NOMO-1 treated with DMSO at 0.1 percent for 48 hours (cell line): ENCODE results near the gene GLUL.

Source experiments
- DNase-seq: peaks from one replicate; lab custom pipeline; 2025; ENCODE audit not compliant: unreplicated experiment; lab: John Stamatoyannopoulos, UW

GLUL gene

DNA sequence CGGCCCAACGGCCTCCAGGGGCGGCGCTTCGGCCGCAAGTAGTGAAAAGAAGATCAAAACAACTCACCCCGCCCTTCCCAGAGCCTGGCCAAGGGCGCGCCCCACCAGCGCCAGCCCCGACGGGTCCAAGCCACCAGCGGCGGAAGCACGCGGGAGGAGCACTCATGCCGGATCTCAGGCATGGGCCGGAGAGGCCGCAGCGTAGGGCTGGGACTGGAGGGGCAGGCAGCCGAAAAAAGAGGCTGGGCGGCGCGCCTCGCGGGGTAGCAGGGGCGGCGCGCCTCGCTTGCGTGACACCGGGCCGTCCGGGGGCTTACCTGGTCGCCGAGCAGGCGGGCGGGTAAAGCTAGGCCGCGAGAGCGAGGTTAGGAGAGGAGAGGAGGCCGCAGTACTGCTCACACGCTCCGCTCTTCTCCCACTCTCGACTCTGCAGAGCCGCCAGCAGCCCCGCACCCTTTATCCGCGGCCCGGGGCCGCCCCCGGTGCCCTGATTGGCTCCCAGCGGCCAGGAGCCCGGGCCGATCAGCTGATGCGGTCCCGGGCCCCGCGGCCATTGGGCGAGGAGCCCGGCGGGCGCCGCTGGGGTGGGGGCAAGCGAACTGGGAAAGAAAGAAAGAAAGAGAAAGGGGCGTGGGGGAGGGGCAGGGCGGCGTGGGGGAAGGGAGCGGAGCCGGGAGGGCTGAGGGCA lies at the start of gene GLUL:
TSS of gene GLUL (minus strand) at position 429 of the 688 bp plus-strand sequence. CDS start 3,053 bp downstream, outside the sequence.
- peak; percentile 77 for DNase-seq

- DNase-seq: no peak
Observed at GRCh38 chr1:182438326-182438725, 46.7 kb upstream of the GLUL start.

- no peak for DNase-seq
Observed at GRCh38 chr1:182433580-182433979, 42.0 kb upstream of the GLUL start.

DNA sequence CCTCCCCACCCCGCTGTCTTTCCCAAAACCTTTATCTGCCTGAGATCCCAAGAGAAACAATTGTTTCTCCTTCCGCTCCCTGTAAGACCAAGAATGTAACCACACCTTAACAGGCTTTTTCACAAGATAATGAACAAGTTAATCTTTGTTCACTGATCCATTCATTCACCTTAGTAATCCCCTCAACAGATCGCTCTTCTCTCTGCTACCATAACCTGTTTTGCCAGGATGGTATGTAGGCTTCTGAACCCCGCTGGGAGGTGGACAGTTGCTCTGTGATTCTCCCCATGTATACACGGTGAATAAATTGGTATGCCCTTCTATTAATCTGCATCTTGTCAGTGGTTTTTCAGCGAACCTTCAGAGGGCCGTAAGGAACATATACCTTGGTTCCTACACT lies 39.7 kb upstream of the GLUL start:
- DNase-seq: no peak

- DNase-seq: peak; percentile 85
Observed at GRCh38 chr1:182430263-182431068, 38.9 kb upstream of the GLUL start.

- no peak for DNase-seq
Observed at GRCh38 chr1:182428043-182428442, 36.5 kb upstream of the GLUL start.

DNA sequence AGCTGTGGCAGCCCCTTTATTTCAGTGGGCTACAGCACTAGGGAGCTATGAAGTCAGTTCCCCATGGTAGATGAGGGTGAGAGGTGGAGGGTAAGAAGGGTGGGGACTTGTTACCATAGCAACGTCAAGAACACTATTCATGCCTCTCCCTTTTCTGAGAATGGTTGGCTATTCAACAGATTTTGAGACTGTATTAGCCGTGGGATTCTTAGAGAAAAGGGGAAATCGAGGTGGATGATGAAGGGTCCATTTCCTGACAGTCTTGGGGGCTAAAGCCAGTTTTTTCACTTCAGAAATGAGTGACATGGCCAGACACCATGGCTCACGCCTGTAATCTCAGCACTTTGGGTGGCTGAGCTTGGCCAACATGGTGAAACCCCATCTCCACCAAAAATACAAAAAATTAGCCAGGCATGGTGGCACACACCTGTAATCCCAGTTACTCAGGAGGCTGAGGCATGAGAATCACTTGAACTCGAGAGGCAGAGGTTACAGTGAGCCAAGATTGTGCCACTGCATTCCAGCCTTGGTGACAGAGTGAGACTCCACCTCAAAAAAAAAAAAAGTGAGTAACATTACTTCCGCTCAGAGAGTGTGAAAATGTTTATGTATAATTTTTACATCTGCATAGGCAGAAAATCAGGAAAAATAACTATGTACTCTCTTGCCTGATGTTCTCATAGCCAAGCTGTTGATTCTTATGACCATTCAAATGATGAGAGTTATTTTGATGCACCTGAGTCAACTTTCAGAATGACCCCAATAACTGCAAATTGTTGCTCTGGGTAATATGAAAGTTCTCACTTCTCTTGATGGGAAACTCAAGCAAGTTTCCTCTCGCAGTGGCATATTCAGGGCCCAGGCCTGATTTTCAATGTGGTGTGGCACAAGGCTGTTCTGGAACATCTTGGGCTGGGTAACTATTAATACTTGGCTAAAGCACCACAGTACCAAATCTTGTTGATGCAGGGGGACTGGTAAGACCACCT lies 35.1 kb upstream of the GLUL start:
- DNase-seq: no peak

- DNase-seq: no peak
Observed at GRCh38 chr1:182415789-182416188, 24.2 kb upstream of the GLUL start.

DNA sequence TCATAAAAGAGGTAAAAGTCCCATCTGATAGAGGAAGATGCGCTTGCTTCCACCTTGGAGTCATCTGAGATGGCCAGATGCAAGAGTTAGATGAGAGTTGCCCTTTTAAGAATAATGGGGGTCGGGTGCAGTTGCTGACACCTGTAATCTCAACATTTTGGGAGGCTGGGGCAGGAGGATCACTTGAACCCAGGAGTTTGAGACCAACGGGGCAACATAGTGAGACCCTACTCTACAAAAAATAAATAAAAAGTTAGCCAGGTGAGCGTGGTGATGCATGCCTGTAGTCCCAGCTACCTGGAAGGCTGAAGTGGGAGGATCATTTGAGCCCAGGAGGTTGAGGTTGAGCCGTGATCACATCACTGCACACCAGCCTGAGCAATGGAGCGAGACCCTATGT lies 22.4 kb upstream of the GLUL start:
- no peak for DNase-seq

- no peak for DNase-seq
Observed at GRCh38 chr1:182413486-182413885, 21.9 kb upstream of the GLUL start.

DNA sequence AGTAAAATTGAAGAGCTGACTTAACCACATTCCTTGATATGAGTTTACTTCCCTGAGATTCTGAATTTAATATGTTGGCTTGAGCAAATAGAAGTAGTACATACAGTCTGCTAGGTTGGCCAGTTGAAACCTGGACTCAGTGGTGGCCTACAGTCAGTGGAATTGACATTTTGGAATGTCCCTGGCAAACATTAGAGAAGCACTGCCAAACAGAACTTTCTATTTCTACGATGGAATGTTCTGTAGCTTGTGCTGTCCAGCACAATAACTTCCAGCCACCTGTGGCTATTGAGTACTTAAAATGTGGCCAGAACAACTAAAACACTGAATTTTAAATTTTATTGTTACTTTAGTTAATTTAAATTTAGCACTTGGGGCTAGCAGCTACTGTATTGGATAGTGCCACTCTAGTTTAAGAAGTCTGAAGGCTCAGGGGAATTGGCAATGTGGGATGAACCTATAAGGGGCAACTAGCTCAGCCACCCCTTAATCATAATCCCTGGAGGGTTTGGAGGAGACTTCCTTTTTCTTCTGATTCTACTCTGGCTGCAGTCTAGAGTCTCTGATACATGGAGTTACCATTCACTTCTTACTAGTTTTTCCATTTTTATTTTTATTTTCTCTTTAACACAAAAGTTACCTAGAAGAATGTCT lies 19.2 kb upstream of the GLUL start:
- no peak for DNase-seq

GRCh38 chr1:182410138-182410537 lies 18.5 kb upstream of the GLUL start:
- no peak for DNase-seq

GRCh38 chr1:182408435-182409075 lies 17.0 kb upstream of the GLUL start:
- DNase-seq: no peak

DNA sequence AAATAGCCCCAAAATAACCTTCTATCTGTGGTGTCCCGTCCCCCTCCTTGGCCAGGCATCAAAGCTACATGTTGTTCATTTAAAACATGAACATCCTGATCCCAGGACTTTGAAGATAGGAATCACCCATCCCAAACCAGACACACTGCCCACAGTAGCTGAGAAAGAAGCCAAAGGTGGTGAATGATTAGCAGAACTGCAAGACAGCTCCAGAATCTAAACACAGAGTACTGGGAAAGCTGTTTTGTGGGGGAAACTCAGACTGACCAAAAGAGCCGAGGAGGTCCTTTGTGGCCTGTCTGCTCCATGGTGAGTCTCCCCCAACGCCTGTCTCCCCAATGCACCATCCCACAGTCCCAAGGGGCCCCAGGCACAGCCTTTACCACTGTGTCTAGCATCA lies 16.1 kb upstream of the GLUL start:
- DNase-seq: no peak

GRCh38 chr1:182406012-182406411 lies 14.4 kb upstream of the GLUL start:
- DNase-seq: no peak

- DNase-seq: no peak
Observed at GRCh38 chr1:182405578-182405977, 14.0 kb upstream of the GLUL start.

GRCh38 chr1:182404781-182405180 lies 13.2 kb upstream of the GLUL start:
- no peak for DNase-seq

DNA sequence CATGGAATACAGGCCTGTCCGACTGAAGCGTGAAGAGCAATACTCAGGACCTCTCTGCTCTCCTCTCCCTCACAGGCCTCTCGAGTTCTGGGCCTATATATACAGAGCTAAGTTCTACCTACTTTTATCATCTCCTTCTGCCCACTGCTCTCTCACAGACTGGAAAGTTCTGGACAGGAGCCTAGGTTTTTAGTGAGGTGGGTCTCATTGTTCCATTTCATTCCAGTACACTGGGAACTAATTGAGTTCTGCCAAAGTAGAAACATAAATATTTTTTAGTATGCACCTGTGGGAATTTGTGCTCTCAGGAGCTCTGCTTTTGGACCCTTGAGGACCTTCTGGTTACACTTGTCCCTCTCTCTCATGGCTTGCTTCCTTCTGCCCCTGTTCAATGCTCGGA lies 9.0 kb upstream of the GLUL start, which contains the start of gene TEDDM1:
TSS of gene TEDDM1 (minus strand) at position 101 of the 400 bp plus-strand sequence. CDS start 182 bp downstream, outside the sequence.
- DNase-seq: no peak

GRCh38 chr1:182397653-182398393 lies 6.2 kb upstream of the GLUL start:
- peak; percentile 62 for DNase-seq
